ENCODE results near the gene SPATA16. TPM values are rescaled to one million over a fixed set of nuclear protein-coding genes. Genes with fewer than 3 reads are reported as not detected.

Gene SPATA16
- total RNA-seq, 2 donors from 2014 or later, result not detected

- no peak overlapping the region for H3K27ac Mint-ChIP-seq
- H3K4me3 Mint-ChIP-seq, result no peak overlapping the region
- H3K4me1 Mint-ChIP-seq, result no peaks in the 10 kb centered on the region
- H3K27me3 Mint-ChIP-seq (ENCODE audit: insufficient read depth), result no peaks in the 10 kb centered on the region
- Histone ChIP-seq H3K9me3 (ENCODE audit: control insufficient read depth, low read length) (no peaks in the 10 kb centered on the region), H3K4me1 (ENCODE audit: control insufficient read depth, insufficient read depth, low read length) (no peaks in the 10 kb centered on the region), H3K27me3 (ENCODE audit: control insufficient read depth, insufficient read depth, low read length, poor library complexity, severe bottlenecking) (no peaks in the 10 kb centered on the region), H3K4me3 (ENCODE audit: low read length) (no peak overlapping the region), H3K9ac (ENCODE audit: extremely low read depth, low read length, poor library complexity, severe bottlenecking) (no peak overlapping the region), H3K27ac (ENCODE audit: low read depth, low read length) (no peak overlapping the region), H3K36me3 (ENCODE audit: control insufficient read depth, insufficient read depth, low read length) (no peaks in the 10 kb centered on the region)
- TF ChIP-seq CTCF (conservative IDR thresholded peaks at IDR 0.05), result no peak
- no peaks in the 10 kb centered on the region for H3K36me3 Mint-ChIP-seq (ENCODE audit: low read depth)
- no peaks in the 10 kb centered on the region for H3K9me3 Mint-ChIP-seq
- WGBS, 2 experiments (ENCODE audit: insufficient coverage in 1 of 2, insufficient read length in 1 of 2), result 91% methylated on average over 3 of the region's 3 CpGs; no CpG with 5 or more reads in 1 of the 2 experiments
- DNase-seq, result no peak
Measured at GRCh38 chr3:173028351-173028750, 112.7 kb downstream of the SPATA16 start.

- Histone ChIP-seq H3K4me3 (ENCODE audit: low read length) (no peak overlapping the region), H3K27ac (ENCODE audit: low read depth, low read length) (no peak overlapping the region), H3K9ac (ENCODE audit: extremely low read depth, low read length, poor library complexity, severe bottlenecking) (no peak overlapping the region), H3K4me1 (ENCODE audit: control insufficient read depth, insufficient read depth, low read length) (no peaks in the 10 kb centered on the region), H3K9me3 (ENCODE audit: control insufficient read depth, low read length) (no peaks in the 10 kb centered on the region), H3K27me3 (ENCODE audit: control insufficient read depth, insufficient read depth, low read length, poor library complexity, severe bottlenecking) (no peaks in the 10 kb centered on the region), H3K36me3 (ENCODE audit: control insufficient read depth, insufficient read depth, low read length) (no peaks in the 10 kb centered on the region)
- H3K9me3 Mint-ChIP-seq, result no peaks in the 10 kb centered on the region
- WGBS, 2 experiments (ENCODE audit: insufficient coverage in 1 of 2, insufficient read length in 1 of 2), result 89 to 100% methylated on average over 1 of the region's 1 CpG
- no peak overlapping the region for H3K4me3 Mint-ChIP-seq
- no peak for DNase-seq
- no peaks in the 10 kb centered on the region for H3K27me3 Mint-ChIP-seq (ENCODE audit: insufficient read depth)
- no peaks in the 10 kb centered on the region for H3K36me3 Mint-ChIP-seq (ENCODE audit: low read depth)
- H3K27ac Mint-ChIP-seq, result no peak overlapping the region
- no peaks in the 10 kb centered on the region for H3K4me1 Mint-ChIP-seq
- TF ChIP-seq CTCF (conservative IDR thresholded peaks at IDR 0.05), result no peak
Measured at GRCh38 chr3:173027429-173027828, 113.6 kb downstream of the SPATA16 start.

GRCh38 chr3:173025941-173026340 lies 115.1 kb downstream of the SPATA16 start:
- H3K27me3 ChIP-seq (ENCODE audit: control insufficient read depth, insufficient read depth, low read length, poor library complexity, severe bottlenecking), result no peaks in the 10 kb centered on the region
- no peak for DNase-seq
- H3K4me3 ChIP-seq (ENCODE audit: low read length), result no peak overlapping the region
- H3K9ac ChIP-seq (ENCODE audit: extremely low read depth, low read length, poor library complexity, severe bottlenecking), result no peak overlapping the region
- H3K4me1 ChIP-seq (ENCODE audit: control insufficient read depth, insufficient read depth, low read length), result no peaks in the 10 kb centered on the region
- H3K36me3 ChIP-seq (ENCODE audit: control insufficient read depth, insufficient read depth, low read length), result no peaks in the 10 kb centered on the region
- H3K9me3 Mint-ChIP-seq, result no peaks in the 10 kb centered on the region
- H3K27me3 Mint-ChIP-seq (ENCODE audit: insufficient read depth), result no peaks in the 10 kb centered on the region
- H3K36me3 Mint-ChIP-seq (ENCODE audit: low read depth), result no peaks in the 10 kb centered on the region
- H3K27ac Mint-ChIP-seq, result no peak overlapping the region
- no peak overlapping the region for H3K4me3 Mint-ChIP-seq
- no peak overlapping the region for H3K27ac ChIP-seq (ENCODE audit: low read depth, low read length)
- no peak for TF ChIP-seq CTCF (conservative IDR thresholded peaks at IDR 0.05)
- H3K9me3 ChIP-seq (ENCODE audit: control insufficient read depth, low read length), result no peaks in the 10 kb centered on the region
- H3K4me1 Mint-ChIP-seq, result no peaks in the 10 kb centered on the region
- WGBS, 2 experiments (ENCODE audit: insufficient coverage in 1 of 2, insufficient read length in 1 of 2), result 82 to 86% methylated on average over 4 to 5 of the region's 5 CpGs

Measured in endodermal cell (in vitro differentiated cells).